Measurements from ENCODE around the gene BAAT.
"Not testable (repeated sequence)": the region's sequence is repeated elsewhere in the genome, so short reads cannot be mapped to it uniquely, and the experiment has no call there.

The BAAT gene

GRCh38 chr9:101360647-101361046 lies 24.2 kb downstream of the BAAT start:
- no peak for DNase-seq (ENCODE audit: low read depth)

GRCh38 chr9:101359679-101360078 lies 25.1 kb downstream of the BAAT start:
- DNase-seq (ENCODE audit: low read depth), result no peak

- no peak for DNase-seq (ENCODE audit: low read depth)
Measured at GRCh38 chr9:101356619-101357018, 28.2 kb downstream of the BAAT start.

- DNase-seq (ENCODE audit: low read depth), result no peak
Measured at GRCh38 chr9:101354765-101355708, 29.8 kb downstream of the BAAT start.

DNA sequence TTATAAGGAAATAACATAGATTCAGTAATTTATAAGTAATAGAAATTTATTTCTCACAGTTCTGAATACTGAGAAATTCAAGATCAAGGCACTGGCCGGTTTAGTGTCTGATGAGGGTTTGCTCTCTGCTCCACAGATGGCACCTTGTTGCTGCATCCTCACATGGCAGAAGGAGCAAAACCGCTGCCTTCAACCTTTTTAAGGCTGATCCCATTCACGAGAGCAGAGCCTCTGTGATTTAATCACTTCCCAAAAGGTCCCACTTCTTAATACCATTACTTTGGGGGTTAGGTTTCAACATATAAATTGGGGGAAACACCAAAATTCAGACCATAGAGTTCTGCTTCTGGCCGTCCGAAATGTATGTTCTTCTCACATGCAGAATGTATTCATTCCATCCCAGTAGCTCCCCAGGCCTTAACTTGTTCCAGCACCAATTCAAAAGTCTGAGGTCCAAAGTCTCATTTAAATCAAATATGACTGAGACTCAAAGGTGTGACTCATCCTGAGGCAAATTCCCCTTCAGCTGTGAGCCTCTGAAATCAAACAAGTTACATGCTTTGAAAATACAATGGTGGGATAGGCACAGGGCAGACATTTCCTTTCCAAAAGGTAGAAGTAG lies 30.6 kb downstream of the BAAT start:
- no peak for DNase-seq (ENCODE audit: low read depth)

DNA sequence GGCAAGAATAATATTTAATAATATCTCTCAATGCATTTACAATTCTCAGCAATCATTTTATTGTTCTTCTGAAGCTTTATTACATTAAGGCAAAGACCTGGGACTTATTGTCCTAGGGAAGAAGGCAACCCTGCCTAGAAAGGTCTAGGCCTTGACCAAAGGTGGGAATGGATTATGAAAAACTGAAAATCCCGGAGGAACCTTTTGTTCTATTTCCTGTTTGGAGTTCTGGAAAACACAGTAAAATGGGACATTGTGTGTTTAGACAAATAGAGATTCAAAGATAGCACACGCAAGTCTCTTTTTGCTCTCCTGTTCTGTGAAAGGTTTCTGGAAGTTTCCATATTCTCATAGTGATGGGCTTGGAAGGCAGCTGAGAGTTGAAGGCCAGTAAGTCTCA lies 31.1 kb downstream of the BAAT start:
- DNase-seq (ENCODE audit: low read depth), result no peak

GRCh38 chr9:101352892-101353463 lies 31.8 kb downstream of the BAAT start:
- DNase-seq (ENCODE audit: low read depth), result no peak

DNA sequence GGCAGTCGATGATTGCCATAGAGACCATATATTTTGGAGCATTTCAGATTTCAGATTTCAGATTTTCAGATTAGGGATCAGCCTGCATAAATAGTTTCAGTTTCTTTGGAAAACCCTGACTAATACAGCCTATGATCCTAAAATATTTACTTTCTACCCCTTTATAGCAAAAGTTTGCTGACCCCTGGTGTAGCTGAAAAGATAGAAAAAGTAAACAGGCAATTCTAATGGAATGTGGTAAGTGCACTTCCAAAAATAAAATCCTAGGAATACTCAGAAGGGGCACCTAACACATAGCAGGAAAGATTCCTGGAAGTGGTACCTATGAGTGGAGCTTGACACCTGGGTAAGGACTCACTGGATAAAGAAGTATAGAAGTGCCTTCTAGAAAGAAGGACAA lies 34.5 kb downstream of the BAAT start:
- no peak for DNase-seq (ENCODE audit: low read depth)

GRCh38 chr9:101342595-101342994 lies 42.2 kb downstream of the BAAT start:
- DNase-seq (ENCODE audit: low read depth), result no peak

GRCh38 chr9:101341958-101342357 lies 42.8 kb downstream of the BAAT start:
- DNase-seq (ENCODE audit: low read depth), result no peak

DNA sequence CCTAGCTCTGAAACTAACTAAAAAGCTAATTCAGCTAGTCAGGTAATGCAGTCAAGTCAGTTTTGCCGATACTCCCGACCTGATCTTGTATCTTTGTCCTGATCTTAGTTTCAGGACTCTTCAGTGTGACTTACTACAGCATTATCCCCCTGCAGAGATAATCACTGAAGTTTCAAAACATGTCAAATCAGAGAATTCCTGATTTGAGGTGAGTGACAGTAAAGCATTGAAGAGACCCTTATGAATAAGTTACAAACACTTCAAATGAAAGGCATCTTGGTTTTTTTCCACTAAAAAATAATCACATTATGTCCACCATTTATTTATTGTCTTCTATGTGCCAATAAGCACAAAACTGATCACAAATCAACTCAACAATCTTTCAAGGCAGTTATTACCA lies 47.6 kb downstream of the BAAT start:
- DNase-seq (ENCODE audit: low read depth), result no peak

DNA sequence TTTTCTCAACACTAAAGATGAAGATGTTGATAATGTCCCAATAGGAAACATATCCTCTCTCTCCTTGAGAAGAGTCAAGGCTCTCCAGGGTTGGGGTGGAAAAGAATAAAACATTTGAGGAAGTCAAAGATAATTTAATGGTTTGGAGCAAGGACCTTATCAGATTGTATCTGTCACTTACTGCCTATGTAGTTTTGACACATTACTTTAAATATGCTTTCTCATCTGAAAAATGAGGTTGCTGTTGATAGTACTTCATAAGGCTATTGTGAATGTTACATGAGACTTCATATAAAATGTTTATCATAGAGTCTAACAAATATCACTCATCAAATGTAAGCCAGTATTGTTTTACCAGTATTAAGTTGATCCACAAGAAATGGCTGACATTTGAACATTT lies 48.7 kb downstream of the BAAT start:
- DNase-seq (ENCODE audit: low read depth), result no peak

- no peak for DNase-seq (ENCODE audit: low read depth)
Measured at GRCh38 chr9:101333926-101334702, 50.7 kb downstream of the BAAT start.

DNA sequence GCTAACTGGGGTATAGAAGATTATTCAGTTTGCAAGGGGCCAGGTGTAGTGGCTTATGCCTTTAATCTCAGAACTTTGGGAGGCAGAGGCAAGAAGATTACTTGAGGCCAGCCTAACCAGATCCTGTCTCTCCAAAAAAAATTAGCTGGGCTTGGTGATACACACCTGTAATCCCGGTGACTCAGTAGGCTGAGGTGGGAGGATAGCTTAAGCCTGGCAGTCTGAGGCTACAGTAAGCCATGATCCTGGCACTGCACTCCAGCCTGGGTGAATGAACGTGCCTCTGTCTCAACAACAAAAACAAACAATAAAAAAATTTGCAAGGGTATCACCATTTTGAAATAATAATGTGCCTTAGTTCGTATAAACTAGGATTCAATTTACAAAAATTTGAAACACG lies 51.3 kb downstream of the BAAT start:
- DNase-seq (ENCODE audit: low read depth), result no peak

DNA sequence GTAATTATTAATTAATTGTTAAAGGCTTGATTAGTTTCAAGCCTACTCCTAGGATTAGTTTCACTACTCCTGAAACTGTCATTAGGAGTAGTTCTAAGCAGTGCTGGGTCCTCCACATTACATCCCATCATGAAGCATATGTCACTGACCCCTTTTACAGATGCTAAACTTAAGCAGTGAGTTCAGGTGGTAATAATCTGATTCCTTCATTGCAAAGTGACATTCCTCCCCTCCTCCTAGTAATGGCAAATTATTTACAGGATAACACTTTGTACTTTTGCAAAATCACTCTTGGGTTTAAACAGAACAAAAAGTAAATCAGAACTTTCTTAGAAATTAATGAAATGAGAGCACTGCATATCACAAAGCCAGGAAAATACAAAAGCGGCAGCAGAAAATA lies 52.4 kb downstream of the BAAT start:
- no peak for DNase-seq (ENCODE audit: low read depth)

GRCh38 chr9:101327422-101327909 lies 57.3 kb downstream of the BAAT start:
- not testable (repeated sequence) for DNase-seq (ENCODE audit: low read depth)

DNA sequence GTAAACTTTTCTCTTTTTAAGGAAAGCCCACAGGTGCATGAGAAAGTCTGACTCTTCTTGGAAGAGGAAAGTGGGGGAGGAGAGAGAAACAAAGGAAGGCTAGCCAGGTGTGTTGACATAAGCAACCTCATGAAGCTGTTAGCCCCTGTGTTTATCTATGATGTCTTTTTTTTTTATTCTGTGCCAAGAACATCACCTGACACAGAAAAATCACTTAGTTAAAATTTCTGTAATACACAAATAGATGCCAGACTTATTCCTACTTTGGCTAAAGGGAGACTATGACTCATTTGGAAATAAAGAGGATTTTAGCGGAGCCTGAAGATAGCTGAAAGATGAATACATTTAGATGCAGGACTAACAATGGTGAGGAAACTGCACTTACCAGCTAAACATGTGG lies 58.3 kb downstream of the BAAT start:
- no peak for DNase-seq (ENCODE audit: low read depth)

GRCh38 chr9:101326035-101326434 lies 58.8 kb downstream of the BAAT start:
- DNase-seq (ENCODE audit: low read depth), result no peak

DNA sequence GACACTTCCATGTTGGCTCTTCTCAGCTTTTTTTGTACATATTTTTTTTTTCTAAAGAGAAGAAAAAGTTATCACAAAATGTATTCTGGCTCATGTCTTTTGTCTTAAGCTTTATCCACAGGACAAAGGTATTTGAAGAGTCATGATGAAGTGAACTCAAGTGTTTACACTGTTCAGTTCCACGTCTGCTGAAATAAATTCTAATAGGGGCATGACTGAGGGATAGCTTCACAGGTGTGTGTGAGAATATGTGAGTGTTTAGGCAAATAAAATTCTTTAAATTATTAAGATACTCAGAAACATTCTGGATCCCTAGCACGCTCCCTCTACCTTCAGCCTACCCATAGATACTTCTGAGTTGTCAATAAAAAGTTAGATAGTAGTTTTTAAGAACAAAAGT lies 59.8 kb downstream of the BAAT start:
- DNase-seq (ENCODE audit: low read depth), result no peak

GRCh38 chr9:101324245-101324804 lies 60.5 kb downstream of the BAAT start:
- DNase-seq (ENCODE audit: low read depth), result no peak

- DNase-seq (ENCODE audit: low read depth), result no peak
Measured at GRCh38 chr9:101323129-101323528, 61.7 kb downstream of the BAAT start.

DNA sequence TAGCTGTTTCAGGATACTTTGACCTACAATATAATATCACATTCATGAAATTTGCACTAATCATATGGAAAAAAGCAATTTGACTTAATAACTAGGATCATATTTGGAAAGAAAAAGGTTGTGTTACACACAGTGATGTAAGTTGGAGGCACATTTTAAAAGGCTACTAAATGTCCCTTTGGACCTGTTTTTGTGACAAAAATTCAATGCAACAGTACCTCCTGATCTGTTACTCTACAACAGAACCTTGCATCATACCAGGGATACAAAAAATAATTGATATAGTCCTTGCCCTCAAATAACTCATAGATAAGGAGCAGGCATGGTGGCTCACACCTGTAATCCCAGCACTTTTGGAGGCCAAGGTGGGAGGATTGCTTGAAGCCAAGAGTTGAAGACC lies 67.1 kb downstream of the BAAT start:
- DNase-seq (ENCODE audit: low read depth), result no peak
